H9 (cell line): ENCODE measurements around the gene PPRC1. TPM values are rescaled to one million over a fixed set of nuclear protein-coding genes. Genes with fewer than 3 reads are reported as not detected.

Experiments
- DNase-seq: peaks from one replicate; pipeline ENCODE4 v3.0.0-alpha.2; 2017
- H2AFZ ChIP-seq: one replicate; pipeline ENCODE4 v1.6.1; 2013; ENCODE audit warnings: mild to moderate bottlenecking, low read length, control low read depth, moderate library complexity
- H2AK5ac ChIP-seq: 2 replicates; pipeline ENCODE4 v1.6.1; 2013; ENCODE audit warnings: low read length, control low read depth, mixed read lengths; ENCODE audit not compliant: insufficient read length
- H2BK120ac ChIP-seq: one replicate; pipeline ENCODE4 v1.6.1; 2013; ENCODE audit warnings: low read depth, mild to moderate bottlenecking, low read length, control low read depth, inconsistent platforms; ENCODE audit not compliant: poor library complexity, severe bottlenecking
- H2BK12ac ChIP-seq: 2 replicates; pipeline ENCODE4 v1.6.1; 2013; ENCODE audit warnings: low read length, control low read depth, mixed read lengths, low read depth; ENCODE audit not compliant: insufficient read length
- H2BK15ac ChIP-seq: 2 replicates; pipeline ENCODE4 v1.6.1; 2013; ENCODE audit warnings: low read depth, low read length, control low read depth
- H2BK20ac ChIP-seq: one replicate; pipeline ENCODE4 v1.6.1; 2013; ENCODE audit warnings: low read depth, mild to moderate bottlenecking, low read length, control low read depth, inconsistent platforms; ENCODE audit not compliant: poor library complexity, severe bottlenecking
- H2BK5ac ChIP-seq: 2 replicates; pipeline ENCODE4 v1.6.1; 2013; ENCODE audit warnings: low read length, control low read depth, mixed read lengths; ENCODE audit not compliant: insufficient read length
- H3K14ac ChIP-seq: 2 replicates; pipeline ENCODE4 v1.6.1; 2013; ENCODE audit warnings: low read length, control low read depth; ENCODE audit not compliant: insufficient read depth
- H3K18ac ChIP-seq: 2 replicates; pipeline ENCODE4 v1.6.1; 2013; ENCODE audit warnings: low read depth, mild to moderate bottlenecking, mixed read lengths, low read length, control low read depth; ENCODE audit not compliant: insufficient read length
- H3K23ac ChIP-seq: 2 replicates; pipeline ENCODE4 v1.6.1; 2013; ENCODE audit warnings: low read length, control low read depth, mixed read lengths, low read depth; ENCODE audit not compliant: insufficient read length
- H3K23me2 ChIP-seq: 2 replicates; pipeline ENCODE4 v1.6.1; 2013; ENCODE audit warnings: low read depth, mild to moderate bottlenecking, mixed read lengths, low read length, control low read depth; ENCODE audit not compliant: insufficient read length, poor library complexity, severe bottlenecking
- H3K27ac ChIP-seq: 2 replicates; pipeline ENCODE4 v1.5.1; 2013; ENCODE audit warnings: low read length, control low read depth, mixed read lengths, low read depth; ENCODE audit not compliant: insufficient read length
- H3K27me3 ChIP-seq: 2 replicates; pipeline ENCODE4 v1.6.1; 2013; ENCODE audit warnings: low read length, control low read depth, inconsistent platforms; ENCODE audit not compliant: insufficient read depth
- H3K4ac ChIP-seq: 2 replicates; pipeline ENCODE4 v1.6.1; 2013; ENCODE audit warnings: low read depth, mild to moderate bottlenecking, control low read depth, inconsistent platforms, low read length, moderate library complexity
- H3K4me1 ChIP-seq: 2 replicates; pipeline ENCODE4 v1.6.1; 2013; ENCODE audit warnings: low read length, control low read depth, inconsistent platforms; ENCODE audit not compliant: insufficient read depth
- H3K4me2 ChIP-seq: 2 replicates; pipeline ENCODE4 v1.6.1; 2013; ENCODE audit warnings: low read length, control low read depth, mixed read lengths; ENCODE audit not compliant: insufficient read length, insufficient read depth
- H3K56ac ChIP-seq: 2 replicates; pipeline ENCODE4 v1.6.1; 2013; ENCODE audit warnings: low read depth, mild to moderate bottlenecking, mixed read lengths, low read length, control low read depth; ENCODE audit not compliant: insufficient read length
- H3K79me1 ChIP-seq: 2 replicates; pipeline ENCODE4 v1.6.1; 2013; ENCODE audit warnings: low read depth, mild to moderate bottlenecking, moderate library complexity, low read length, control low read depth, inconsistent platforms; ENCODE audit not compliant: insufficient read depth, poor library complexity, severe bottlenecking
- H3K79me2 ChIP-seq: 2 replicates; pipeline ENCODE4 v1.6.1; 2013; ENCODE audit warnings: low read length, control low read depth, inconsistent platforms; ENCODE audit not compliant: insufficient read depth
- H3K9ac ChIP-seq: 2 replicates; pipeline ENCODE4 v1.6.1; 2013; ENCODE audit warnings: low read length, control low read depth, mixed read lengths; ENCODE audit not compliant: insufficient read length; ENCODE audit errors: extremely low read depth
- H3K9me3 ChIP-seq: one replicate; pipeline ENCODE4 v1.6.1; 2013; ENCODE audit warnings: low read depth, low read length, inconsistent platforms; ENCODE audit not compliant: control insufficient read depth
- H3T11ph ChIP-seq: one replicate; pipeline ENCODE4 v1.6.1; 2013; ENCODE audit warnings: mild to moderate bottlenecking, low read length, control low read depth, inconsistent platforms
- H4K20me1 ChIP-seq: one replicate; pipeline ENCODE4 v1.6.1; 2013; ENCODE audit not compliant: control insufficient read depth, insufficient read length, insufficient read depth
- H4K5ac ChIP-seq: 2 replicates; pipeline ENCODE4 v1.6.1; 2013; ENCODE audit warnings: low read depth, mild to moderate bottlenecking, mixed read lengths, low read length, control low read depth; ENCODE audit not compliant: insufficient read length
- H4K8ac ChIP-seq: replicated peaks from 2 replicates; pipeline ENCODE4 v1.6.1; 2013; ENCODE audit warnings: low read length, control low read depth, mixed read lengths, low read depth; ENCODE audit not compliant: insufficient read length
- H4K91ac ChIP-seq: 2 replicates; pipeline ENCODE4 v1.6.1; 2013; ENCODE audit warnings: low read depth, mild to moderate bottlenecking, moderate library complexity, mixed read lengths, low read length, control low read depth; ENCODE audit not compliant: insufficient read length
- H3K27ac Mint-ChIP-seq, 3 experiments: 2 replicates in 2 of 3; 3 replicates in 1 of 3; pipeline ENCODE4 v1.8.0; 2020 to 2021; ENCODE audit warnings: mixed read lengths in 3 of 3, mild to moderate bottlenecking in 1 of 3, moderate library complexity in 1 of 3
- H3K27me3 Mint-ChIP-seq: 2 replicates; pipeline ENCODE4 v1.8.0; 2021; ENCODE audit warnings: low read depth, mild to moderate bottlenecking, moderate library complexity, mixed read lengths
- H3K36me3 Mint-ChIP-seq, 3 experiments: 2 replicates in 2 of 3; 3 replicates in 1 of 3; pipeline ENCODE4 v1.8.0; 2020 to 2021; ENCODE audit warnings: low read depth in 3 of 3, mixed read lengths in 3 of 3; ENCODE audit not compliant: insufficient read depth in 1 of 3
- H3K4me1 Mint-ChIP-seq, 2 experiments: 2 replicates each; pipeline ENCODE4 v1.8.0; 2020; ENCODE audit warnings: mixed read lengths in 2 of 2
- H3K4me3 Mint-ChIP-seq, 2 experiments: 2 replicates in 1 of 2; 3 replicates in 1 of 2; pipeline ENCODE4 v1.8.0; 2020 to 2021; ENCODE audit warnings: mild to moderate bottlenecking in 2 of 2, mixed read lengths in 2 of 2, moderate library complexity in 1 of 2
- H3K9me3 Mint-ChIP-seq, 2 experiments: 2 replicates in 1 of 2; 3 replicates in 1 of 2; pipeline ENCODE4 v1.8.0; 2020; ENCODE audit warnings: mild to moderate bottlenecking in 2 of 2, mixed read lengths in 2 of 2, moderate library complexity in 1 of 2
- CTCF ChIP-seq: fragments of 200-600 bp; sonication (generic); conservative IDR thresholded peaks from 3 replicates; pipeline ENCODE4 v1.8.0; 2021; ENCODE audit warnings: antibody characterized with exemption, mild to moderate bottlenecking
- WGBS: extraction: QIAGEN DNeasy Blood & Tissue Kit; methylation state at CpG from one replicate; pipeline ENCODE4 v1.1.7; 2013; ENCODE audit warnings: missing lambda C conversion rate, low lambda C conversion rate, mixed read lengths; ENCODE audit not compliant: insufficient read length; ENCODE audit errors: extremely low coverage; 5-methylcytosine and 5-hydroxymethylcytosine counted together
- total RNA-seq: library from RNA; stranded (reverse); gene quantifications from 2 replicates; pipeline ENCODE4 v1.2.1, GENCODE V29; 2021

PPRC1 gene
- total RNA-seq, 1 experiment from 2014 or later = 121 TPM

GRCh38 chr10:102131286-102132170, 1.3 kb upstream of the PPRC1 start:
- Histone ChIP-seq H3K23me2 (peaks cover 11% of the 10 kb centered on the region), H4K20me1 (no peaks in the 10 kb centered on the region), H3K14ac (no peak overlapping the region), H3K4me1 (no peaks in the 10 kb centered on the region; the same call in 1 of the 2 replicates), H3K4ac (no peak overlapping the region), H2BK5ac (no peak overlapping the region), H2BK12ac (no peak overlapping the region), H4K5ac (no peak overlapping the region), H3T11ph (no peak overlapping the region), H4K91ac (no peak overlapping the region), H3K4me2 (no peak overlapping the region), H3K9ac (no peak overlapping the region), H3K27ac (no peak overlapping the region), H2AK5ac (no peak overlapping the region), H3K9me3 (no peaks in the 10 kb centered on the region), H3K79me2 (peaks cover 33% of the 10 kb centered on the region), H3K18ac (no peak overlapping the region), H3K23ac (no peak overlapping the region), H2BK20ac (no peak overlapping the region), H4K8ac (no peak overlapping the region), H2AFZ (no peak overlapping the region), H3K56ac (no peak overlapping the region), H3K79me1 (peaks cover 6% of the 10 kb centered on the region), H2BK120ac (no peak overlapping the region), H2BK15ac (no peak overlapping the region), H3K27me3 (no peaks in the 10 kb centered on the region)
- no CpG with 5 or more reads among the region's 8 CpGs for WGBS
- Mint-ChIP-seq H3K4me1 (peaks cover 21 to 24% of the 10 kb centered on the region in 2 experiments), H3K27ac (no peak overlapping the region), H3K9me3 (no peaks in the 10 kb centered on the region; a peak in 1 of 5 replicates), H3K36me3 (peaks cover 12 to 23% (median 12%) of the 10 kb centered on the region in 3 experiments; a peak in 6 of 7 replicates), H3K4me3 (peak overlapping the region in 1 of 2 experiments; percentile 97; a peak in 3 of 5 replicates), H3K27me3 (peaks cover 2% of the 10 kb centered on the region; the same call in 1 of the 2 replicates)
- TF ChIP-seq CTCF = no peak
- DNase-seq = no peak
